Breast epithelium (tissue), 4 donors: ENCODE data around the gene GART. TPM values are rescaled to one million over a fixed set of nuclear protein-coding genes. Genes with fewer than 3 reads are reported as not detected.
"Not testable (repeated sequence)": the region's sequence is repeated elsewhere in the genome, so short reads cannot be mapped to it uniquely, and the experiment has no call there.

Experiments used
- DNase-seq, 2 donors: peaks; one replicate each; pipeline ENCODE4 v3.0.0-alpha.2; 2019; ENCODE audit warnings: low spot score in 2 of 2
- H3K27ac ChIP-seq, 2 donors: fragments of 200-600 bp; sonication (generic) in 1 of 2; one replicate each; pipeline ENCODE4 v1.5.1; 2016 to 2019; ENCODE audit warnings: mild to moderate bottlenecking in 1 of 2
- H3K27me3 ChIP-seq, 2 donors: fragments of 200-600 bp; sonication (generic) in 1 of 2; one replicate each; pipeline versions ENCODE4 v1.5.1 to v1.6.0; 2017 to 2019; ENCODE audit warnings: control low read depth in 1 of 2, mild to moderate bottlenecking in 1 of 2
- H3K36me3 ChIP-seq: fragments of 200-600 bp; one replicate; pipeline ENCODE4 v1.5.1; 2019
- H3K4me1 ChIP-seq, 2 donors: fragments of 200-600 bp; sonication (generic); one replicate each; pipeline ENCODE4 v1.5.1; 2016 to 2019; ENCODE audit warnings: control low read depth in 1 of 2
- H3K4me3 ChIP-seq, 3 donors: fragments of 200-600 bp; sonication (generic); 1 replicate in 2 of 3; 2 replicates in 1 of 3; pipeline ENCODE4 v1.5.1; 2016 to 2019; ENCODE audit warnings: mild to moderate bottlenecking in 3 of 3, moderate library complexity in 2 of 3
- H3K9me3 ChIP-seq, 2 donors: fragments of 200-600 bp; sonication (generic) in 1 of 2; one replicate each; pipeline ENCODE4 v1.5.1; 2016 to 2019; ENCODE audit warnings: control low read depth in 1 of 2
- POLR2A ChIP-seq: fragments of 450-650 bp; IDR thresholded peaks from one replicate; pipeline ENCODE4 v1.6.1; 2016; ENCODE audit warnings: antibody characterized with exemption, mild to moderate bottlenecking, moderate library complexity
- POLR2AphosphoS5 ChIP-seq, 3 donors: sonication (generic); formaldehyde crosslinking; IDR thresholded peaks; one replicate each; pipeline ENCODE4 v1.6.1; 2017; ENCODE audit warnings: antibody characterized with exemption in 3 of 3
- intact Hi-C: fragments of 100-400 bp; cut with DNase I; formaldehyde crosslinking; loops from one replicate; pipeline ENCODE4 v1.15.1; 2023; ENCODE audit warnings: low total_unique reads
- total RNA-seq, 3 donors: library from RNA; depleted of rRNA; stranded (reverse); fragments of >200 nt; gene quantifications; one replicate each; pipeline ENCODE4 v1.1.0, GENCODE V29; 2016
- TF ChIP-seq, protein P1 (sequence below), 3 donors: fragments of 450-650 bp; IDR thresholded peaks; one replicate each; pipeline ENCODE4 v1.5.1; 2016 to 2017; ENCODE audit warnings: antibody characterized with exemption in 3 of 3, mild to moderate bottlenecking in 3 of 3, moderate library complexity in 3 of 3

The GART gene
- total RNA-seq, 3 donors from 2014 or later: 80.6 to 90.8 (median 89.4) TPM

DNA sequence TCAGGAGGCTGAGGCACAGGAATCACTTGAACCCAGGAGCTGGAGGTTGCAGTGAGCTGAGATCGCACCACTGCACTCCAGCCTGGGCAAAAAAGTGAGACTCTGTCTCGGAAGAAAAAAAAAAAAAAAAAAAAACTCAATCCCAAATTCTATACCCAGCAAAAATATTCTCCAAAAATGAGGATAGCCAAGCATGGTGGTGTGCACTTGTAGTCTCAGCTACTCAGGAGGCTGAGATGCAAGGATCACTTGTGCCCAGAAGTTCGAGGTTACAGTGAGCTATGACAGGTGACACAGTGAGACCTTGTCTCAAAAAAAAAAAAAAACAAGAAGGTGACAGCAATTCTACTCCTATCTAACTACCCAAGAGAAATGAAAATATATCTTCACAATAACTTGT is 68.6 kb downstream of the GART start:
- intact Hi-C loops: no loop called here
- Histone ChIP-seq H3K9me3 (no peaks in the 10 kb centered on the region), H3K27me3 (no peaks in the 10 kb centered on the region), H3K36me3 (no peaks in the 10 kb centered on the region), H3K4me1 (no peaks in the 10 kb centered on the region), H3K27ac (no peak overlapping the region), H3K4me3 (no peak overlapping the region)
- no peak for DNase-seq
- TF ChIP-seq, protein P1, sequence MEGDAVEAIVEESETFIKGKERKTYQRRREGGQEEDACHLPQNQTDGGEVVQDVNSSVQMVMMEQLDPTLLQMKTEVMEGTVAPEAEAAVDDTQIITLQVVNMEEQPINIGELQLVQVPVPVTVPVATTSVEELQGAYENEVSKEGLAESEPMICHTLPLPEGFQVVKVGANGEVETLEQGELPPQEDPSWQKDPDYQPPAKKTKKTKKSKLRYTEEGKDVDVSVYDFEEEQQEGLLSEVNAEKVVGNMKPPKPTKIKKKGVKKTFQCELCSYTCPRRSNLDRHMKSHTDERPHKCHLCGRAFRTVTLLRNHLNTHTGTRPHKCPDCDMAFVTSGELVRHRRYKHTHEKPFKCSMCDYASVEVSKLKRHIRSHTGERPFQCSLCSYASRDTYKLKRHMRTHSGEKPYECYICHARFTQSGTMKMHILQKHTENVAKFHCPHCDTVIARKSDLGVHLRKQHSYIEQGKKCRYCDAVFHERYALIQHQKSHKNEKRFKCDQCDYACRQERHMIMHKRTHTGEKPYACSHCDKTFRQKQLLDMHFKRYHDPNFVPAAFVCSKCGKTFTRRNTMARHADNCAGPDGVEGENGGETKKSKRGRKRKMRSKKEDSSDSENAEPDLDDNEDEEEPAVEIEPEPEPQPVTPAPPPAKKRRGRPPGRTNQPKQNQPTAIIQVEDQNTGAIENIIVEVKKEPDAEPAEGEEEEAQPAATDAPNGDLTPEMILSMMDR (IDR thresholded peaks at IDR 0.05): no peak
- TF ChIP-seq POLR2A: no peak
- TF ChIP-seq POLR2AphosphoS5 (IDR thresholded peaks at IDR 0.05): no peak

DNA sequence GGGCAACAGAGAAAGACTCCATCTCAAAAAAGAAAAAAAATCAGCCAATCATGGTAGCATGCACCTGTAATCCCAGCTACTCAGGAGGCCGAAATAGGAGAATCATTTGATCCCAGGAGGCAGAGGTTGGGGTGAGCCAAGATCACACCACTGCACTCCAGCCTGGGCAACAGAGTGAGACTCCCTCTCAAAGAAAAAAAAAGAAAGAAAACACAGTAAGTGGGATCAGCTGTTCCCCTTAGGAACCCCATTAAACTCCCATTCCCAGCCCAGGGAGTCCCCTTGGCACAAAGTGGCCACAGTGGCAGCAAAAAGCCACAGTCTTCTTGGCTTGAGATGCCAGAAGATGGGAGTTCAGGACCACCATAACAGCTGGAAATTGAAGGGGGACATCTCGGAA is 71.2 kb downstream of the GART start:
- no peaks in the 10 kb centered on the region for H3K27me3 ChIP-seq
- intact Hi-C loops: no loop called here
- no peak for TF ChIP-seq POLR2AphosphoS5 (IDR thresholded peaks at IDR 0.05)
- TF ChIP-seq POLR2A: no peak
- TF ChIP-seq, protein P1 (IDR thresholded peaks at IDR 0.05): no peak

DNA sequence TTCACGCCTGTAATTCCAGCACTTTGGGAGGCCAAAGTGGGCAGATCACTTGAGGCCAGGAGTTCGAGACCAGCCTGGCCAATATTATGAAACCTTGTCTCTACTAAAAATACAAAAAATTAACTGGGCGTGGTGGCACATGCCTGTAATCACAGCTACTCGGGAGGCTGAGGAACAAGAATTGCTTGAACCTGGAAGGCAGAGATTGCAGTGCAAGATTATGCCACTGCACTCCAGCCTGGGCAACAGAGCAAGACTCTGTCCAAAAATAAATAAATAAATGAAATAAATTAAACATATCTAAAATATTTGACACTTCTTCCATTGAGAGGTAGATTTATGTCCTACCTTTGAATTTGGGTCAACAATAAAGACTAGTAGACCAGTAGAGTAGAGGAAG is 72.7 kb downstream of the GART start:
- H3K27ac ChIP-seq, H3K4me3 ChIP-seq, H3K9me3 ChIP-seq, H3K4me1 ChIP-seq, intact Hi-C loops, H3K36me3 ChIP-seq, DNase-seq, H3K27me3 ChIP-seq: not testable (repeated sequence)

More for the DNA sequence above, 71.2 kb downstream of the GART start:
- Histone ChIP-seq H3K4me1 (no peaks in the 10 kb centered on the region), H3K36me3 (no peaks in the 10 kb centered on the region), H3K27ac (no peak overlapping the region), H3K4me3 (no peak overlapping the region), H3K9me3 (no peaks in the 10 kb centered on the region)
- no peak for DNase-seq

DNA sequence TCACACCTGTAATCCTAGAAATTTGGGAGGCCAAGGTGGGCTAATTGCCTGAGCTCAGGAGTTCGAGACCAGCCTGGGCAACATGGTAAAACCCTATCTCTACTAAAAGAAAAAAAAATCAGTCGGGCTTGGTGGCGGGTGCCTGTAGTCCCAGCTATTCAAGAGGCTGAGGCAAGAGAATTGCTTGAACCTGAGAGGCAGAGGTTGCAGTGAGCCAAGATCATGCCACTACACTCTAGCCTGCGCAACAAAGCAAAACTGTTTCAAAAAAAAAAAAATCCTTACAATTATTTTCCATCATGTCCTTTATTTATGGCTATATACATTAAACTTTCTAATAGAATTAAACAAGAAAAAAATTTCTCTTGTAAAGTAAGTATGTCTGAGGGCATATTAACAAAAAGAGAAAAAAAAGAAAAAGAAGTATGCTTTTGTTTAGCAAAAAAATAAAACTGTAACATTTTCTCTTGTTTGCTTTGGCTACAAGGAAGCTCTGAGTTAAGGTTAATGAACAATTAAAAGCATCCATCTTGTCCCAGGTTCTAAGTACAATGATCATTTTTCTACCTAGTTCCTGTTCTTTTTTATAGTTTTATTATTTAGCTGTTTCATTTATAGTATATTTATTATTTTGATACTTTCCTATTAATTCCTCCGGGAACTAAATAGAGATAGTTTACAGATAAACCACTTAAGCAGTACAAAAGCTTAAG is 80.2 kb downstream of the GART start:
- intact Hi-C loops: no loop called here
- no peaks in the 10 kb centered on the region for H3K27me3 ChIP-seq

DNA sequence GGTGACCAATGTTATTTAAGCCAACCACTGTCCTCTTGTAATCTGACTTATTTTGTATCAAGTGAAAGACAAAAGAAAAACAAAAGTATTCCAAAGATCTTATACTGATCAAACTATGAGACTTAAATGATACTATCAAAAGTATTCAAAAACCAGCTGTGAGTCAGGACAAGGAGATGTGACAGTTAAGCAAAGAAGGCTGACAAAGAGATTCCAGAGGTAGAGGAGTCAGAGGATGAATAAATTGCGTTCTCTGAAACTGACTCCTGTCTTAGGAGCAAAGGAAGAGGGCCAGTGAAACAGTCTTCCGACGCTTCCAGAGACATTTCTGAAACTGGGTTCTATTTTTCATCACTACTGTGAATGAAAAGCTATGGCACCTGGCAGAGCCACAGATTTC is 83.1 kb downstream of the GART start:
- Histone ChIP-seq H3K9me3 (no peaks in the 10 kb centered on the region), H3K36me3 (peaks cover 3% of the 10 kb centered on the region), H3K4me1 (no peaks in the 10 kb centered on the region), H3K27me3 (no peaks in the 10 kb centered on the region), H3K4me3 (no peak overlapping the region), H3K27ac (no peak overlapping the region)
- TF ChIP-seq, protein P1 (IDR thresholded peaks at IDR 0.05): no peak
- TF ChIP-seq POLR2A (no peak), POLR2AphosphoS5 (IDR thresholded peaks at IDR 0.05) (no peak)
- DNase-seq: no peak
- intact Hi-C loops: no loop called here

More for the DNA sequence above, 80.2 kb downstream of the GART start:
- no peaks in the 10 kb centered on the region for H3K4me1 ChIP-seq
- no peak overlapping the region for H3K4me3 ChIP-seq
- H3K27ac ChIP-seq: no peak overlapping the region
- H3K36me3 ChIP-seq: no peaks in the 10 kb centered on the region
- DNase-seq: no peak
- no peaks in the 10 kb centered on the region for H3K9me3 ChIP-seq
- no peak for TF ChIP-seq POLR2A
- TF ChIP-seq, protein P1 (IDR thresholded peaks at IDR 0.05): no peak
- TF ChIP-seq POLR2AphosphoS5 (IDR thresholded peaks at IDR 0.05): no peak
